HUES6 (cell line): ENCODE measurements around the gene SATB1.

Experiments
- H3K27ac ChIP-seq: 2 replicates; pipeline ENCODE4 v1.7.0; 2013; ENCODE audit warnings: low read depth, mild to moderate bottlenecking, low read length, inconsistent platforms
- H3K27me3 ChIP-seq: 2 replicates; pipeline ENCODE4 v1.6.1; 2013; ENCODE audit warnings: low read length; ENCODE audit not compliant: control insufficient read depth, insufficient read depth
- H3K36me3 ChIP-seq: 2 replicates; pipeline ENCODE4 v1.6.1; 2013; ENCODE audit warnings: low read length; ENCODE audit not compliant: control insufficient read depth, insufficient read depth
- H3K4me1 ChIP-seq: 2 replicates; pipeline ENCODE4 v1.6.1; 2013; ENCODE audit warnings: low read length; ENCODE audit not compliant: control insufficient read depth, insufficient read depth
- H3K4me3 ChIP-seq: 2 replicates; pipeline ENCODE4 v1.5.1; 2013; ENCODE audit warnings: low read depth, low read length
- H3K9ac ChIP-seq: one replicate; pipeline ENCODE4 v1.6.1; 2013; ENCODE audit warnings: mild to moderate bottlenecking, low read length
- H3K9me3 ChIP-seq: 2 replicates; pipeline ENCODE4 v1.6.1; 2013; ENCODE audit warnings: low read depth, low read length; ENCODE audit not compliant: control insufficient read depth, insufficient read depth

Gene SATB1

DNA sequence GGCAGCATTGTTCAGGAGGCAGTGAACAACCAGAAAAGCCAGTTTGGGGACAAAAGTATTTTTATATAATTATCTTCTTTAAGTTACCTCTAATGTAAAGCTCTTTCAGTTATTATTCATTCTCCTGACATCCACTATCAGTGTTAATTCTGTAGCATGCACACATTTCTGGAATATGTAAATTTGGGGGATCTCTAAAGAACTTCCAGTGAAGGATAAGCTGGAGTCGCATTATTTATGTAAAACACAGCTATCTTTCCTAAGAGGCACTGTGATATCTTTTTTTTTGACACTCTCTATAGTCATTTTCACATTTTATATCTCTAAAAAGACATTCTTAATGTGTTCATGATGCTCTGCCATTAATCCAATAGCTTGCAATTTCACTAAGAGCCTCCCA lies 26.7 kb downstream of the SATB1 start:
- no peaks in the 10 kb centered on the region for H3K9me3 ChIP-seq
- no peak overlapping the region for H3K27ac ChIP-seq
- no peak overlapping the region for H3K4me3 ChIP-seq
- peaks cover 3% of the 10 kb centered on the region; the same call in 1 of the 2 replicates for H3K36me3 ChIP-seq
- no peaks in the 10 kb centered on the region for H3K4me1 ChIP-seq
- no peaks in the 10 kb centered on the region for H3K27me3 ChIP-seq
- H3K9ac ChIP-seq = no peak overlapping the region

DNA sequence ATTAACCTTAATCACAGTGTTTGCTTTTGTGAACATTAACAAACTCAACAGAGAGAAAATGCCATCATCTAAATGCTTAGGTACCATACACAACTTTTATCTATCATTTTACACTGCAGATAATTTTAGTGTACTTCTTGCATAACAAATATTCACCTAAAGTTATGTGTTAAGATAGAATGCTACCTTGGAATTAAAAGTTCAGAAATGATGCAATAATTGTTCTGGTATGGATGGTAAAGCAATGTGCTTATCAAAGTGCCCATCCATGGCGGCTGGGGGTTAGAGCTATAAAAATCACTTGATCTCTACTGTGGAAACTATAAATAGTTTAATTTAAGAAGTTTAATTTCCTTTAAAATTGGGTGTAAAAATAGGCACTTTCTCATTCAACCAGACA lies 28.7 kb downstream of the SATB1 start:
- H3K9ac ChIP-seq = no peak overlapping the region
- H3K4me3 ChIP-seq = no peak overlapping the region
- no peaks in the 10 kb centered on the region for H3K9me3 ChIP-seq
- H3K27ac ChIP-seq = no peak overlapping the region
- H3K36me3 ChIP-seq = peaks cover 3% of the 10 kb centered on the region; the same call in 1 of the 2 replicates
- no peaks in the 10 kb centered on the region for H3K4me1 ChIP-seq
- no peaks in the 10 kb centered on the region for H3K27me3 ChIP-seq

DNA sequence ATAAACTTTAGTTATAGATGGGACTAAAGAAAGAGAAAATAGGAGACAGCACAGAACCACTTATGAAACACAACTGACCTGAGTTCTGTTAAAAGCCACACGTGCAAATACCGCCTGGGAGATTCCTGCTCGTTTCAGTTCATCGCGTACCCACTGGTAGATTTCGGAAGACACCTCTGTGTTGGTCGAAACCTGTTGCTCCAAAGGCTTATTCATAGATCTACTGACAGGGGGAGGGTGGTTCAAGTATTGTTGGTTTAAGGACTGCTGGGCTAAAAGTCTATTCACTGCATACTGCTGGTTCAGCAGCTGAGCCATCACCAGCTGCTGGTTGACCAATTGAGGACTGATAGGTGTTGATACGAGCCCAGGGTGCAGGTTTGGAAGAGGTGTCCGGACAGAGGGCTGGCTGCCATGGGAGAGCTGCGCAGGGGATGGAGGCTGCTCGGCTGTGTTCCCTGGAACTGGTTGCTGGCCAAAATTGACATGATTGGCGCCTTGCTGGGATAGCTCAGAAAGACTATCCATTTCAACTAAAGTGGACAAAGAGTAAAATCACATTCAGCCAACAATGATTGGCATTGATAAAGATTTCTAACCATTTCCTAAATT lies 30.6 kb downstream of the SATB1 start:
- Histone ChIP-seq H3K27me3 (no peaks in the 10 kb centered on the region), H3K9ac (no peak overlapping the region), H3K36me3 (peaks cover 3% of the 10 kb centered on the region; the same call in 1 of the 2 replicates), H3K4me3 (no peak overlapping the region), H3K4me1 (no peaks in the 10 kb centered on the region), H3K27ac (no peak overlapping the region), H3K9me3 (no peaks in the 10 kb centered on the region)

DNA sequence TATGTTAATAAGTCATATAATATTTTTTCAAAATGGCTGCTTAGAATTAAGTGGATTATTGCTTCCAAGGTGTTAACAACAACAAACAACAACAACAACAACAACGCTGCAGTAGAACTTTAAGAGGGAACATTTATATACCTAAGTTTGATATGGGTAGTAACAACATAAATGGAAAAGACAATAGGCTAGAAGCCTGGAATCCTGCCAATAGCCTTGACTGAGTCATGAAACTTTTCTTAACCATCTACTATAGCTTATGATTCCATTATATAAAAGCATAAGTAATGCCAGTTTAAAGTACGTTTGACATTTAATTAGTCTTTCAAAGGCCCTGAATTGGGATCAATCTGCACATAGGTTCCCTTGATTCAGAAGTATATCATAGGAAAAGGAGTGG lies 31.2 kb downstream of the SATB1 start:
- no peak overlapping the region for H3K4me3 ChIP-seq
- H3K4me1 ChIP-seq = no peaks in the 10 kb centered on the region
- no peak overlapping the region for H3K9ac ChIP-seq
- no peak overlapping the region for H3K27ac ChIP-seq
- H3K9me3 ChIP-seq = no peaks in the 10 kb centered on the region
- no peaks in the 10 kb centered on the region for H3K27me3 ChIP-seq
- H3K36me3 ChIP-seq = peaks cover 3% of the 10 kb centered on the region; the same call in 1 of the 2 replicates

DNA sequence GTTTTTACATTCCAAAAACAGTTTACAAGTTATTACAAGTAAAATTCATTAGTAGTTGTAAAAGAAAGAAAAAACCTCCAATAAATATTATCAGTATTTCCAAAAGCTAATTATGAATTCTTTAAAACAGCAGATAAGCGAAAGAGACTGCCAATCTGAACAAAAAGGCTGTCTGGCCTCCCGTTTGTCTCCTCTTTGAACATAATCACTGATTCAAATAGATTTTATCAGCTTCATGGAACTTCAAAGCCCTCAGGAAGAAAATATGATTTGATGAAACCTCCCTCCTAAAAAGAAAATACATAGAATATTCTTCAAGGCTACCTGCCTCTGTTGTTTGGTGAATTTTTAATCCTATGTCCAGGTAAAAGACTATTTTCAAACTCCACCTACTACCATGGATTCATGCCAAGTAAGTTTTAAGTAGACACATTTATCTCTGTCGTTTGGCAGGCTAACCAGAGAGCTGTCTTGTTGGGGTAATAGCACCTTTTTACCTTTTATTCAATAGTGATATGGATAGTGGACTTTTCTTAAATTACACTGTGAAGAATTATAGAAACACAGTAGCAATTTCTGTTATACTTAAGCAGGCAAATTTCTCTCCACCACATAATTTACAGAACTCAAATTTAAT lies 35.0 kb downstream of the SATB1 start:
- no peaks in the 10 kb centered on the region for H3K27me3 ChIP-seq
- no peaks in the 10 kb centered on the region for H3K9me3 ChIP-seq
- H3K4me3 ChIP-seq = no peak overlapping the region
- H3K9ac ChIP-seq = no peak overlapping the region
- H3K4me1 ChIP-seq = peaks cover 14% of the 10 kb centered on the region
- H3K27ac ChIP-seq = no peak overlapping the region
- no peaks in the 10 kb centered on the region; the same call in 1 of the 2 replicates for H3K36me3 ChIP-seq

DNA sequence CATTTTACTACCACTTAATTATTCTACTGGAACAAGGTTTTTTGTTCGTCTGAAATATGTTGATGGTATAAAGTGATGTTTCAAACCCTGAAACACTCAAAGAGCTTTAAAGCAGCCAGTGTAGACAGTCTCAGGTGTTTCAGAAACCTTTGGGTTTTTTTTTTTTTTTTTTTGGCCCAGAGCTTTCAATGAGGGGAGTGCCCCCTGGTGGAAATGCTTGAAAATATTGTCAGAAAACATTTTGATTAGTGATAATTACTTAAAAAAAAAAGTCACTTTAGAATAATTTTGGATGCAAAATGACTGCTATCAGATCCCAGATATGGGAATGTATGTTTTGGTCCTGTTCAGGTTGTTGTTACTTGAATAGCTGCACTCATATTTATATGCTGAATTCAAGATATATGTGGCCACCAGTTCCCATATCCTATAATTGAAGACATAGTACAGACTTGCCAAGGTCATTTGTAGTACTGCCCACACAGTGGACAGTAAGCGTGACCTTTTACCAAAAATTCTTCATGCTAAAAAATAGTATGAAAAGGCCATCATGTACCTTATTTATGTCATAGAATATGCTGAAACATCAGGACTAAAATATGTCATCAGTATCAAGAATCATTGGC lies 35.9 kb downstream of the SATB1 start:
- Histone ChIP-seq H3K4me3 (no peak overlapping the region), H3K9me3 (no peaks in the 10 kb centered on the region), H3K27me3 (no peaks in the 10 kb centered on the region), H3K36me3 (no peaks in the 10 kb centered on the region; the same call in 1 of the 2 replicates), H3K27ac (no peak overlapping the region), H3K4me1 (peaks cover 14% of the 10 kb centered on the region), H3K9ac (no peak overlapping the region)

DNA sequence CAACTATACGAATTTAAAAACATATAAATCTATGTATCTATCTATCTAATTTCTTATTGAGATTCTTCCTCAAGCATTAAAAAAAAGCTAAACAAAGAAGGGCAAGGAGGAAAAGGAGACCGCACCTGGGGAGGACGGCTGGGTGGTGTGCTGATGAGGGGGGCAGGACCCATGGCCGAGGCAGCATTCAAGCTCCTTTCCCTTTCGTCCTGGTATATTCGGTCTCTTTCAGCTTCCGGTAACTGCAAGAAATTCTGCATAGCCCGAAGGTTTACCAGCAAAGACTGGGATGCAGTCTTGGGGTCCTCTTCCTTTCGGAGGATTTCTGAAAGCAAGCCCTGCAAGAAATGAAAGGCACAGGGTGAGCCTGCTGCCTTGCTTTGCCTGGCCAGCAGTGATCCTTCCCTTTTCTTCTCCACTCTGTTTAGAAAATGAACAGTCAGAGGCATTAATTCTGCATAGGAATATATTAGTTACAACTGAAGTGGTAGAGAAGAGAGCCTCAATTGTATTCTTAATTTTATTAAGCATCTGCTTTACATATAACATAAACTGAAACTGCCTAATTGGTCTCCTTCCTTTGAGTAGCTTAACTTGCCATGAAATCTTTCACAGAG lies 38.8 kb downstream of the SATB1 start:
- no peaks in the 10 kb centered on the region for H3K9me3 ChIP-seq
- no peak overlapping the region; the same call in 1 of the 2 replicates for H3K27ac ChIP-seq
- H3K4me3 ChIP-seq = no peak overlapping the region

DNA sequence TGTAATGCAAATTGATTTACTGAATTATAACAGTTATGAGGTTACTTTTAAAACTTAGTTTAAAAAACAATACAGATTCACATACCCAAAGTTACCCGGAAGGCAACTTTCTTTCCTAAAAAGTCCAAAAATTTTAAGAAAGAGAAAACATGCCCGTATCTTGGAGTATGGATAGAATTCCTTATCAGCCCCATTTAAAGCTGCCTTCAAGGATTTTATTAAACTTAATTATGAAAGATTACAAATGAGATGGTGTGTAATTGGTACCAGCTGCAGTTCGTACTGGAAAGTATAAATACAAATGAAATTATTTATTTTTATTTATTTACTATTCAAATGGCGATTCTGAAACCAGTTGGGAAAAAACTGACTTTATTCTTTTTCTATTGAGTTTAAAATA lies 39.4 kb downstream of the SATB1 start:
- Histone ChIP-seq H3K9ac (no peak overlapping the region), H3K9me3 (no peaks in the 10 kb centered on the region), H3K4me3 (no peak overlapping the region), H3K27ac (no peak overlapping the region), H3K27me3 (no peaks in the 10 kb centered on the region), H3K4me1 (peaks cover 14% of the 10 kb centered on the region), H3K36me3 (no peaks in the 10 kb centered on the region)

More for the DNA sequence above, 38.8 kb downstream of the SATB1 start:
- no peaks in the 10 kb centered on the region for H3K36me3 ChIP-seq
- no peak overlapping the region for H3K9ac ChIP-seq
- H3K27me3 ChIP-seq = no peaks in the 10 kb centered on the region
- peaks cover 14% of the 10 kb centered on the region for H3K4me1 ChIP-seq

DNA sequence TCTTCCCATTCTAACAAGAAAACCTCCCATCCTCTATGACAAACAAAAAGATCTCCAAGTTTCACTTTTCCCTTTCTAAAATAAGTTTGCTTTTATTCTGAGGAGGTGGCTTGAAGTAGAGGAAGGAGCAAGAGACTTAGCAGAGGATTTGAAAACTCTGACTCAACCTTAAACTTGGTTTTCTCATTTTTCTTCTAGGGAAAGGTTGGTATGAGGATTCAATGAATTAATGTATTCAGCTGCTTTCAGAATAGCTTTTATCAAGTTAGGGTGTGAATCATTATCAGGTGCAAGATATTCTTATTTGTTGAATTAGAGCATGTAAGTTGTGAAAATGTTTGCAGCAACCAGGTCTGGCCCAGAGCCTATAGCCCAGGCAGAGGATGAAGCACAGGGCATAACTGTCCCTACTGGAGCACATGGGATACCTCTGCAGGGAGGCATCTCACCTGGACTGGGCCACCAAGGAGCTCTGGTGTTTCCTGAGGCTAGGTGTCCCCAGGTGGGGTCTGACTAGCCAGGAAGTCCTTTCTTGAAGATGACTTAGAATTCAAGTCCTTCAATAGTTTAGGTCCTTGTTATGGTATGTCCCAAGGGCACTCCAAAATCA lies 42.3 kb downstream of the SATB1 start:
- Histone ChIP-seq H3K36me3 (no peaks in the 10 kb centered on the region), H3K9ac (no peak overlapping the region), H3K4me3 (no peak overlapping the region), H3K27me3 (no peaks in the 10 kb centered on the region), H3K27ac (no peak overlapping the region), H3K9me3 (no peaks in the 10 kb centered on the region), H3K4me1 (peaks cover 20% of the 10 kb centered on the region)

DNA sequence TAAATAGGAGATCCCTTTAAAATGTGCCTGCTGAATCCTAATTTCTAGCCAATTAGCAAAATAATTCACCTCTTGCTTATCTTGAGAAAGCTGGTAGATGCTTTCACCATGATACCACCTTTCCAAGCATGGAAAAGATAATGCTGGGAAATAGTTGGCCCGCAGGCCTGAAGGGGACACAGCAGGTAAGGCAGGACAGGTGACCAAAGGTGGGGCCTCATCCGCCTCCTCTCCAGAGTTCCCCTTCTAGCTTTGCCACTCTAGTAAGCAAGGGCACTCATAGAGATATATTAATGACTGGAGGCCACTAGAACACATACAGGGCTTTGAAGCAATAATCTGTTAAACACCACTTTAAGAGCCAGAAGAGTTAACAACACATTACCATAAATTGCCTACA lies 45.5 kb downstream of the SATB1 start:
- H3K27me3 ChIP-seq = no peaks in the 10 kb centered on the region
- H3K27ac ChIP-seq = no peak overlapping the region
- H3K4me1 ChIP-seq = peaks cover 7% of the 10 kb centered on the region; the same call in 1 of the 2 replicates
- H3K36me3 ChIP-seq = no peaks in the 10 kb centered on the region
- no peak overlapping the region for H3K9ac ChIP-seq
- H3K9me3 ChIP-seq = no peaks in the 10 kb centered on the region
- no peak overlapping the region for H3K4me3 ChIP-seq
